Activated CD8-positive, alpha-beta memory T cell treated with anti-CD3 and anti-CD28 coated beads, Interleukin-2, amount 50 U/mL, for 4 hours (primary cell): ENCODE measurements around the gene TRPC4.

Source experiments
- DNase-seq: peaks from one replicate; pipeline ENCODE4 v3.0.0-alpha.2; 2020

TRPC4 gene

GRCh38 chr13:37651891-37652290, 217.7 kb downstream of the TRPC4 start:
- no peak for DNase-seq

- DNase-seq = no peak
These were observed 221.0 kb downstream of the TRPC4 start for GRCh38 chr13:37648609-37649008.

- DNase-seq = no peak
These were observed 222.4 kb downstream of the TRPC4 start for GRCh38 chr13:37647031-37647650.

- no peak for DNase-seq
These were observed 223.0 kb downstream of the TRPC4 start for GRCh38 chr13:37646531-37646930.

GRCh38 chr13:37645181-37645740, 224.3 kb downstream of the TRPC4 start:
- no peak for DNase-seq

- DNase-seq = no peak
These were observed 228.2 kb downstream of the TRPC4 start for GRCh38 chr13:37641391-37641790.

GRCh38 chr13:37640499-37640898, 229.1 kb downstream of the TRPC4 start:
- no peak for DNase-seq

- no peak for DNase-seq
These were observed 232.9 kb downstream of the TRPC4 start for GRCh38 chr13:37636701-37637100.

- no peak for DNase-seq
These were observed 237.3 kb downstream of the TRPC4 start for GRCh38 chr13:37632294-37632693.

GRCh38 chr13:37627428-37627827, 242.1 kb downstream of the TRPC4 start:
- no peak for DNase-seq

- no peak for DNase-seq
These were observed 247.7 kb downstream of the TRPC4 start for GRCh38 chr13:37621811-37622361.

GRCh38 chr13:37618554-37618953, 251.0 kb downstream of the TRPC4 start:
- no peak for DNase-seq

- no peak for DNase-seq
These were observed 252.4 kb downstream of the TRPC4 start for GRCh38 chr13:37617173-37617572.

GRCh38 chr13:37616131-37616530, 253.4 kb downstream of the TRPC4 start:
- no peak for DNase-seq

GRCh38 chr13:37615276-37615675, 254.3 kb downstream of the TRPC4 start:
- DNase-seq = no peak

GRCh38 chr13:37613638-37614037, 255.9 kb downstream of the TRPC4 start:
- DNase-seq = no peak

GRCh38 chr13:37613236-37613635, 256.3 kb downstream of the TRPC4 start:
- no peak for DNase-seq

GRCh38 chr13:37608750-37609339, 260.7 kb downstream of the TRPC4 start:
- DNase-seq = no peak

- no peak for DNase-seq
These were observed 266.7 kb downstream of the TRPC4 start for GRCh38 chr13:37602733-37603381.

- DNase-seq = no peak
These were observed 267.7 kb downstream of the TRPC4 start for GRCh38 chr13:37601648-37602440.

GRCh38 chr13:37599519-37599918, 270.1 kb downstream of the TRPC4 start:
- no peak for DNase-seq

GRCh38 chr13:37598597-37598996, 271.0 kb downstream of the TRPC4 start, which contains the start of gene POSTN:
Gene POSTN, minus strand, starts transcription at chr13:37598768. Its CDS starts 42 bp downstream, at chr13:37598726.
- no peak for DNase-seq

- no peak for DNase-seq
These were observed 272.0 kb downstream of the TRPC4 start for GRCh38 chr13:37597477-37598025.
